ENCODE results near the gene LCN10. TPM values are rescaled to one million over a fixed set of nuclear protein-coding genes. Genes with fewer than 3 reads are reported as not detected.

LCN10 gene
- total and polyA plus RNA-seq, 9 of the 15 experiments (the other 6 are each of a cell fraction or from before 2014, with no cell fraction given): 0.10 to 0.21 (median 0.14) TPM; not detected in 6

DNA sequence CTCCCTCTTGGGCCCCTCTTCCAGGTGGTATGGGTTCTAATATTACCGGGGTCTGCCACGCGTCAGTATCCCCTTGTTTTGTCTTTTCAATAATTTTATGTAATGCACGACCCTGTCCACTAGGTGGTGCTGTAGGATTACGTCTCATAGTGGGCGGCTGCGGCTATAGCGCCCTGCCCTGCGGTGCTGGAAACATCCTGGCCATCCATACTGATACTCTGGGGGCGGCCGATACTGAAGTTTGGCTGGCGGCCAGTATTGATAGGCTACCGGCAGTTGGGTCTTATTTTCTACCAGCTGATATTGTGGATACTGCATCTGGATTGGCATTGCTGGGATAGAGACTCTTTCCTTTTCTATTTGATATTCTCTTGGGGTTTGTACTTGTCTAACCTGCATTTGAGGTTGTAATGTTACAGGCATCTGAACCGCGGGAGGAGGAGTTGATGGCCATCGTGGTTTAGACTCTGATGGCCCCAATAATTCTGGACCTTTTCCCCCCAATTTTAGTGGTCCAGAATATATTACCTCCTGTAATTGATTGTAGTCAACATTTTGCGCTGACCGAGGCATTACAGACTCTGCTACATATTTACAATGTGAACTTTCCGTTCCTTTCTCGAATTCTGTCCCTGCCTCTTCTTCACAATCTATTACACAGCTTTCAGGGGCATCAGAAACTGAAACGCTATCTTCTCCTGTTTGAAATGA is 45.1 kb upstream of the LCN10 start:
- intact Hi-C loops (cut with micrococcal nuclease) (loop anchor here (1.0 to 10.0 kb wide), 4 partner anchors 53 to 457 kb away; partner anchors contain the start of genes C8G and TUBB4B), in situ Hi-C loops (cut with MboI) (loop anchor here (25.0 kb wide), 1 partner anchor 449 kb away; the partner anchor contains the start of genes CYSRT1, RNF224, SLC34A3 and TUBB4B)
- FAIRE-seq (peak; percentile 75), DNase-seq (ENCODE audit: extremely low read depth in 1 of 4, low spot score in 3 of 4) (peak; percentile 64 to 91 (median 70)), ATAC-seq (peak; percentile 13)
- no peaks in the 10 kb centered on the region for H3K27me3 ChIP-seq (ENCODE audit: control insufficient read depth in 2 of 2, insufficient read depth in 2 of 2, low read length in 2 of 2)
- ChIA-PET POLR2A (interaction anchor here (0.7 kb wide), 1 partner anchor 12 kb away, joined by 6 read pairs; no protein-coding TSS in a partner anchor), CTCF (ENCODE audit: low intra/inter-chr PET ratio) (interaction anchor here (0.6 to 1.6 kb wide), 5 partner anchors 21 to 507 kb away, joined by 3 to 10 read pairs (median 3); no protein-coding TSS in a partner anchor)
- peak overlapping the region; percentile 87 for H2AFZ ChIP-seq (ENCODE audit: low read depth, low read length)
- peak overlapping the region in 1 of 2 experiments; percentile 74; a peak in 2 of 4 replicates for H3K9ac ChIP-seq (ENCODE audit: insufficient read depth in 1 of 2, low read depth in 2 of 2, low read length in 2 of 2)
- H3K27ac ChIP-seq (ENCODE audit: extremely low read depth, low read depth, low read length): peak overlapping the region; percentile 93
- peaks cover 17% of the 10 kb centered on the region for H3K79me2 ChIP-seq (ENCODE audit: control insufficient read depth, insufficient read depth, low read length)
- peaks cover 5% of the 10 kb centered on the region; the same call in 1 of the 2 replicates for H4K20me1 ChIP-seq (replicated peaks; ENCODE audit: control insufficient read depth, insufficient read depth, low read length)
- WGBS (ENCODE audit: insufficient coverage, low coverage, missing lambda C conversion rate): 9% methylated on average over 21 of the region's 21 CpGs
- peak overlapping the region; percentile 21; the same call in 1 of the 2 replicates for H3K4me3 ChIP-seq
- H3K4me1 ChIP-seq (replicated peaks in 1 of 2; ENCODE audit: control insufficient read depth in 2 of 2, insufficient read depth in 2 of 2, low read length in 2 of 2): peaks cover 47% of the 10 kb centered on the region in 2 experiments
- peak overlapping the region; percentile 81 for H3K4me2 ChIP-seq (ENCODE audit: insufficient read depth, low read length)
- H3K9me3 ChIP-seq (replicated peaks; ENCODE audit: control insufficient read depth, insufficient read depth, low read depth, low read length): no peaks in the 10 kb centered on the region
- BruUV-seq (replicated peaks): no TSS peak
- H3K36me3 ChIP-seq (ENCODE audit: control insufficient read depth, insufficient read depth, low read length): peaks cover 8% of the 10 kb centered on the region; the same call in 1 of the 3 replicates
- no peaks in the 10 kb centered on the region for H3K9me1 ChIP-seq (ENCODE audit: control insufficient read depth, insufficient read depth, low read length)
- TF ChIP-seq ZBTB49 (CRISPR knock-in tag; IDR thresholded peaks at IDR 0.05; ENCODE audit: borderline replicate concordance) (no peak), VEZF1 (CRISPR knock-in tag; IDR thresholded peaks at IDR 0.05) (no peak), CBX3 (IDR thresholded peaks at IDR 0.05; ENCODE audit: borderline replicate concordance in 1 of 2, low read length in 2 of 2) (no peak), MEF2D (tag; conservative IDR thresholded peaks at IDR 0.05; ENCODE audit: low read depth) (no peak), HNRNPL (IDR thresholded peaks at IDR 0.05; ENCODE audit: low read depth, low read length) (no peak), SIN3B (IDR thresholded peaks at IDR 0.05; ENCODE audit: low read depth) (no peak), POLR3G (IDR thresholded peaks at IDR 0.05; ENCODE audit: extremely low read depth, insufficient read length, insufficient replicate concordance) (no peak), LARP7 (IDR thresholded peaks at IDR 0.05) (no peak), JUN (IDR thresholded peaks at IDR 0.05; ENCODE audit: borderline replicate concordance, low read depth, low read length) (no peak), JUN (CRISPR knock-in tag; IDR thresholded peaks at IDR 0.05; ENCODE audit: borderline replicate concordance) (no peak), RBM22 (IDR thresholded peaks at IDR 0.05; ENCODE audit: low read depth, low read length, poor library complexity, severe bottlenecking) (no peak), TEAD4 (IDR thresholded peaks at IDR 0.05; ENCODE audit: low read length) (no peak), TEAD4 (CRISPR knock-in tag; IDR thresholded peaks at IDR 0.05; ENCODE audit: borderline replicate concordance) (no peak), ILK (tag; IDR thresholded peaks at IDR 0.05; ENCODE audit: borderline replicate concordance, low read depth) (no peak), ARNT (IDR thresholded peaks at IDR 0.05) (no peak)
- TF ChIP-seq, protein P1, sequence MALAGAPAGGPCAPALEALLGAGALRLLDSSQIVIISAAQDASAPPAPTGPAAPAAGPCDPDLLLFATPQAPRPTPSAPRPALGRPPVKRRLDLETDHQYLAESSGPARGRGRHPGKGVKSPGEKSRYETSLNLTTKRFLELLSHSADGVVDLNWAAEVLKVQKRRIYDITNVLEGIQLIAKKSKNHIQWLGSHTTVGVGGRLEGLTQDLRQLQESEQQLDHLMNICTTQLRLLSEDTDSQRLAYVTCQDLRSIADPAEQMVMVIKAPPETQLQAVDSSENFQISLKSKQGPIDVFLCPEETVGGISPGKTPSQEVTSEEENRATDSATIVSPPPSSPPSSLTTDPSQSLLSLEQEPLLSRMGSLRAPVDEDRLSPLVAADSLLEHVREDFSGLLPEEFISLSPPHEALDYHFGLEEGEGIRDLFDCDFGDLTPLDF (CRISPR knock-in tag; IDR thresholded peaks at IDR 0.05): no peak
